Fibroblast of skin of left quadriceps (primary cell): ENCODE data around the gene CDC14A.
"Not testable (repeated sequence)": the region's sequence is repeated elsewhere in the genome, so short reads cannot be mapped to it uniquely, and the experiment has no call there.

Experiments
- DNase-seq, 2 experiments: peaks; one replicate each; pipeline ENCODE4 v3.0.0-alpha.2; 2013; ENCODE audit warnings: low read depth in 2 of 2

CDC14A gene

DNA sequence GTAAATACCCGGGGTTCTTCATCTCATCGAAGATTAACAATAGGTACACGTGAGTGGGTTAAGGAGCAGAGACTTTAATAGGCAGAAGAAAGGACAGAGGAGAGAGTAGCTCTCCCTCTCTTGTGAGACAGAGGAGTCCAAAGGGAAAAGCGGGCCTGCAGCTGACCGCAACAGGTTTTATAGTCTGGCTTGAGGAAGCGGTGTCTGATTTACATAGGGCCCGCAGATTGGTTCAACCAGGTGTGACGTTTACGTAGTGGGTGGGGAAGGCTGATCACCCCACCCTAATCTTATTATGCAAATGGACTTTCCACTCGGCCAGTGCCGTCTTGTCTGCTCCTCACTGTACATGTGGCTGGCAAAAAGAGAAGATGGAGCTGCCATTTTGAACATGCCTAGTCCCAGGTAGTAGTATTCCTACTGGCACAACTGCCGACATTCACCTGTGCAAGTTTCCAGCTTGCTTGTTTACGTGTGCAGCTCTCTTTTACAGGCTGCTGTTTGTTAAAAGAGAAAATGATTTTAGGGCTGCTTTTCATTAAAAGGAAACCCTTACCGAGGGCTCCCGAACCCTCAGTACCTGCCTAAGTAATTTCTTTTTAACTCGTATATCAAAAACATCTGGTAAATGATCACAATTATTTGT lies 10.6 kb downstream of the CDC14A start:
- no peak for DNase-seq

DNA sequence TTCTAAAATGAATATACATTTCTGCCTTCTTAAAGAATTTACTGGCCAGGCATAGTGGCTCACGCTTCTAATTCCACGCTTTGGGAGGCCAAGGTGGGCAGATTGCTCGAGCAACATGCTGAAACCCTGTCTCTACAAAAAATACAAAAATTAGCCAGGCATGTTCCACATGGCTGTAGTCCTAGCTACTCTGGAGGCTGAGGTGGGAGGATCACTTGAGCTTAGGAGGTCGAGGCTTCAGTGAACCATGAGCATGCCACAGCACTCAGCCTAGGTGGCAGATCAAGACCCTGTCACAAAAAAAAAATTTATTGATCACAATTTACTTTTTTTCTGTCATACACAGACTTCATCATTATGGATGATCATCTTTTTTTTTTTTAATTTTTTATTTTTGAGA lies 11.5 kb downstream of the CDC14A start:
- DNase-seq: no peak

DNA sequence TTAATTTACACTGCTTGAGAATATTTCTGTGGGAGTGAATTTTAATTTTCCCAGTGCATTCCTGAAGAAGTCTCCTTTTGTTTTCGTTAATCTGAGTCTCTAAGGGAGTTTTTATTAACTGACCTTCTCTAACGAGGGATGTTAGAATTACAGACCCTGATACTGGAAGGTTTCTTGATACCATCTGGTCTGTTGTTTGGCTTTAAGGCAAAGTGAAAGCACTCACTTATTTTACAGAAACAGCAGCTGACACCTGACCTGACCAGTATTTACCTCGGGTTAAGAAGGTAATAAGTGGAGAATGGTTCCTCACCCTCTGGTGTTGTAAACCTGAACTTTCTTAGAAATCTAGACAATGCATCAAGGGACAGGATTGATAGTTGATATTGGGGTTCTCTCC lies 12.4 kb downstream of the CDC14A start:
- DNase-seq: no peak

DNA sequence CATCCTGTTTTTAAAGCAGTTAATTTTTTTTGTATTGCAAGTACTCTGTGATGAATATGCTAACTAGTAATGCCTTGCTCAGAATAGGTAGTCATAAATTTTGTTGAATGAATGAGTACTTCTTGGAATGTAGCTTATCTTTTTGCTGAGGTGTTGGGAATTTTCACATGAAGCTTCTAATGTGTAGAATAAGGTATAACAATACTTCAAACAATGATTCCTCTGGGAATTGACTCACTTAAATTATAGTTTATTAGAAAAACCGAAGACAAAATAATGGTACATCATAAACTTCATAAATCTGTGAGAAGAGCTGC lies 13.9 kb downstream of the CDC14A start:
- DNase-seq: no peak

DNA sequence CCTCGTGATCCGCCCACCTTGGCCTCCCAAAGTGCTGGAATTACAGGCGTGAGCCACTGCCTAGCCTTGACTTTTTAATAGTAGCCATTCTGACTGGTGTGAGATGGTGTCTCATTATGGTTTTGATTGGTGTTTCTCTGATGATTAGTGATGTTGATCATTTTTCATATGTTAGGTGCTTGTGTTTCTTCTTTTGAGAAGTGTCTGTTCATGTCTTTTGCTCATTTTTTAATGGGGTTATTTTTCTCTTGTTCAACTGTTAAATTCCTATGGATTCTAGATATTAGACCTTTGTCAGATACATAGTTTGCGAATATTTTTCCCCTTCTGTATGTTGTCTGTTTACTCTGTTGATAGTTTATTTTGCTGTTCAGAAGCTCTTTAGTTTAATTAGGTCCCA lies 17.0 kb downstream of the CDC14A start:
- not testable (repeated sequence) for DNase-seq

DNA sequence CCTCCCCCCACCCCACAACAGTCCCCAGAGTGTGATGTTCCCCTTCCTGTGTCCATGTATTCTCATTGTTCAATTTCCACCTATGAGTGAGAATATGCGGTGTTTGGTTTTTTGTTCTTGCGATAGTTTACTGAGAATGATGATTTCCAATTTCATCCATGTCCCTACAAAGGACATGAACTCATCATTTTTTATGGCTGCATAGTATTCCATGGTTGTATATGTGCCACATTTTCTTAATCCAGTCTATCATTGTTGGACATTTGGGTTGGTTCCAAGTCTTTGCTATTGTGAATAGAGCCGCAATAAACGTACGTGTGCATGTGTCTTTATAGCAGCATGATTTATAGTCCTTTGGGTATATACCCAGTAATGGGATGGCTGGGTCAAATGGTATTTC lies 21.6 kb downstream of the CDC14A start:
- DNase-seq: not testable (repeated sequence)

DNA sequence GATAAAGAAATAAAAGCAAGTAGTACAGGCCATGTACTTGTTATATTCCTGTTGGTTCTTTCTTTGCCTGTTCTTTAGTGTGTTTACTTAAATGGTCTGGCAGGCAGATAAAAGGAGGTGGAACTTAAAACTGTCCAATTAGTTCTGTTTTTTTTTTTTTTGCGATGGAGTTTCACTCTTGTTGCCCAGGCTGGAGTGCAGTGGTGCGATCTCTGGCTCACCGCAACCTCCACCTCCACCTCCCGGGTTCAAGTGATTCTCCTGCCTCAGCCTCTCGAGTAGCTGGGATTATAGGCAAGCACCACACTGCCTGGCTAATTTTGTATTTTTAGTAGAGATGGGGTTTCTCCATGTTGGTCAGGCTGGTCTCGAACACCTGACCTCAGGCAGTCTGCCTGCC lies 24.6 kb downstream of the CDC14A start:
- not testable (repeated sequence) for DNase-seq

DNA sequence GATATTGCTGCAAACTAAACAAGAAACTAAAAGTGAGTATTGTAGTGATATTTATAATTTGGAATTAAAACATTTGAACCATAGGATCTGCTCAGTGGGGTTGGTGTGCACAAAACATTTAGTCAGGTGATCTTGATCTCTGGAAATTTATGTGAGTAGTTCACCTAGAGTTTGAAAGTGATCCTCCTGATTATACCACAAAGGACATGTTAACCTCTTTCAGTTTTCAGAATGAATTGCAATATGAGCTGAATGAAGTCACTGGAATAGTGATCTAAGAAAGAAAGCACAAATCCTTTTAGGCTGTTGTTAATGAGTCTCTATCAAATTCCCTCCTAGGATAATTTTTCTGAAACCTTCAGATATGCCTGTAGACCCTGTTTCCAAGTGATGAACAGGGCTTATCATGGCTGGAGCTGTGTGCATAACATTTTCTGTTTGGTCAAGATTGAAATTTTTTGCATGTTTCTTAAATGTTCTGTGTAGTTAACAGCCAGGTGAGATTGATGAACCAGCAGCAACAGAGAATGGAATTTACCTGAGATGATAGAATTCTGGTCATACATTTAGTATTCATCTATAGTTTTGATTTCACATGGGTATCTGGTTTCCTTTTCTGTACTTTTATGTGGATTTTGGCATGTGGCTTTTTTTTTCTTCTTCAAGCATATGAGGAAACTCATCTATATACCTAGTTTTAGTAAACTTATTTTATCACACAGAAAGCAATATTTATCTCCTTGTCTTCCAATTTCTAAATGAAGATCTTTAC lies 25.5 kb downstream of the CDC14A start:
- no peak for DNase-seq

DNA sequence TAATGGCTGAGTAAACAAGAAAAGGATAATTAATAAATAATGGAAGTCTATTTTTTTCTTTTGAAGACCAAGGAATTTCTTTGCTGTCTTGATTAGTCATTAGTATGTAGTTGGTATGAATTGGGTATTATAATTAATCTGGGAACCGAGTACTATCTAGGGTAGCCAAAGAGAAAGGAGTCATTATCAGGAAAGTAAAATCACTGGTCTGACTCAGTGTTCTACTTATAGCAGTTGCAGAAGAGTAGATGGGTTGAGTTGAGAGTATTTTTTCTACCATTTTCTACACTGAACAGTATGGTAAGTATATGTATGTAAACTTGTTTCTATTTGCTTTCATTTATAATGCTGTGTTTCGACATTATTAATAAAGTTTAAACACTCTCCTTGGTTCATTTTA lies 26.6 kb downstream of the CDC14A start:
- DNase-seq: no peak

DNA sequence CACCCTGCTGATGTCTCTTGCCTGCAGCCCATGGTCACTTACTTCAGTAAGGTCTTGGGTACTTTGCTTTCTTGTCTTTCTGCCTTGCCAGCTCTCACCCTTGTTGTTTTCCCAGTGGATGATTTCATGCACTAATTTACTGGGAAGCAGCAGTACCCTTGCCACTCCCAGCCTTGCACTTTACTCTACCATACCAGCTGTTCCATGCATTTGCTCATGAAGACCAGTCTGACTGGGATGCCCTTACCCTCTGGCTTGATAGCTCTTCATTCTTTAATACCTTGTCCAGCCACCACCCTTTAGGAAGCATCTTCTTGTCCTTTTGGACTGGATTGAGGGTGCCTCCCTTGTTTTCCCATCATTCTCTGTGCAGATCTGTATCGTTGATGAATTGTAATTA lies 28.3 kb downstream of the CDC14A start:
- no peak for DNase-seq

DNA sequence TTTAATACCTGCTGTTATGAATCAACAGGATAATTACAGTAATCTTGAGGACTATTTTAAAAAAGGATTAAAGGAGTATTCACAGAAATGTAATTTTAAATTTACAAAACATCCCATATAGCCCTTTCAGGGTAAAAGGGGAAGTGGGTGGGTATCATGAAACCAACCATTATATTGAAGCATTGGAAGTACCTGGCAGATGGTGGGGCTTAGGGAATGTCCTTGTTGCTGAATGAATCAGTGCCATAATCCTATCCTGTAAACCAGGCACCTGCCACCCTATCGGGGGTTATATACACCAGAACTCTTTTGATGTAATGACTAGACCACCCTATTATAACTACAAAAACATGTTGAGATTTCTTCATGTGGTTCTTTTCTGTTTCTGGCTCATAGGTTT lies 30.4 kb downstream of the CDC14A start:
- DNase-seq: no peak

DNA sequence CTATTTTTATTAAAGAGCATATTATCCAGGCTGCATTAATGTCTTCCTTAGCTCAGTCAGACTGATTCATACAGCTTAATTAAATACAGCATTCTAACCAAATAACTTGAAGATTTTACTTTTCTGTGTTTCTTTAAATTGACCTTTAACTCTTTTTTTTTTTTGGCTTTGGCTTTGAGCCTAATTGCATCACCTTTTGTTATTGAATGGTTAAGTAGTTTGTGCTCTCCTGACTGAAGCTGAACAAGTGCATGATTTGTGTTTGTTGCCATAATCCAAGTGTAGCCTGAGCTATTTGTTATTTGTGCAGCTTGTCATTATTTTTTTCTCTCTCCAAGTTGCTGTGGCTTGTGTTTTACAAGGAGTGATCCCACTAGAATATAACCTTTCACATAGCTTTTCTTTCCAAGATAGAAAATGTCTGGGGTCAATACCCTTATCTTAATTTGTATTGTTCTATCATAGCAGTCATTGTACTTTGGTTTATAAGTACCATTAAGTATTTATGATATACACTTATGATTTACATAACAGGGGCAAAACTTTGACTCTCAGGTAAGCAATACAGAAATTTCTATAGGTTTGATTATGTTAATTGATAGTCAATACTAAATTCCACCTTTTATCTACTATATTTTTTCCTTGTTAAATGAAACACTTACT lies 31.6 kb downstream of the CDC14A start:
- DNase-seq: no peak

DNA sequence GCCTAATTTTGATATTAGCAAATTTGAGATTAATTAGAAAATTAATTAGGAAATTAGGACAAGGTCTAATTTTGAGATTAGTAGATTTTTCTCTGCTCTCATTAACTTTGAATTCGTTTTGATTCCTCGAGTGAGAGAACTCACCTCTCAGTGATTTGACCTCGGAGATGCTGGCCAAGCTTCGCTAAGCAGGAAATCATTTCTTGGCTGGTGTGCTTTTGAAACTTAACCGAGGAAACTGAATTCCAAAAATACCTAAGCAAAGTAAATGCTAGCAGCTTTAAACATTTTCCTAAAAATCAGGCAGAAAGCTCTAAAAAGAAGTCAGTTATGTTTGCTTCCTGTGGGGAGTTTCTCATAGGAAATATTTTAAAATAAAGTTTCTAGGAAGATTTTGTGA lies 34.9 kb downstream of the CDC14A start:
- DNase-seq: peak; percentile 7 to 15

DNA sequence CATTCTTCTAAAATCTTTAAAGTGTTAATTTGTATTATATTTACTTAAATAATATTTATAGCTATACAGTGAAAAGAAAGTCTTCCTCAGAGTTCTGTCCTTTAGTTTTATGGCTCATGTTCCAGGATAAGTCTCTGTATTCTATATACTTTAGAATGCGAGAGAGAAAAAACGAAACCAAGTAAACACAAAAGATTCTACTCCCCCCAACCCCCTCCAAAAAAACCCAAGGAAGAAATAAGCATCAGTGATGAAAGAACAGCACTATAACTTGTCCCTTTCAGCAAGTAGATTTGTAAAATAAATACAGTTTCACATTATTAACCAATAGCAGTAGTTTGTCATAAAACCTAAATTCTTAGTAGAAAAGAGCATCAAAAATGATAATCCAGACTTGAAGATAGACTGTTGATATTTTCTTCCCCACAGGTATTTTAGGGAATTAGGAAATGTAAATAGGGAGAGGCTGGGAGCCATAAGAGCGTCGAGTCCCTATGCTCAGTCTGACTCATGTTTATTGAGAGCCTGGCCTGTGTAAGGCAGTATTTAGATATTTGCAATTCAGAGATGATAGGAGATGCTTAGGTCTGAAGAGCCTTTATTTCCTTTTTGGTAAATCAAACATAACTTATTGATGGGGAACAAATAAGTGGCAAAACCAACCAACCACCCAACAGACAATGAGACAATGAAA lies 35.5 kb downstream of the CDC14A start:
- DNase-seq: no peak

DNA sequence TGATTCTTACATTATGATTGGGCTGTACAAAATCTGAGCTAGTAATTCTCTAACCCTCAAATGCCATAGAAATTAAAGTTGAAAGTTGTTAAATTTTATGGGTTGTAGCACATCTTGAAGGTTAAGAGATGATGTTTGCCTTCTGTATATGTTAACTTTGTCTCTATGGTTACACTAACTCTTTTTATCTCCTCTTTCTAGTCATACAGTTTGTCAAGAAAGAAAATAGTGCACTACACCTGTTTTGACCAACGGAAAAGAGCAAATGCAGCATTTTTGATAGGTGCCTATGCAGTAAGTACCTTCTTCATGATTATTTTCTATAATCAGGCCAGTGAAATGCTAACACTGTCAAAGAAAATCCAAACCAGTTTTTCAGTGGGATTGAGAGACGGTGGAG lies 38.2 kb downstream of the CDC14A start:
- no peak for DNase-seq

DNA sequence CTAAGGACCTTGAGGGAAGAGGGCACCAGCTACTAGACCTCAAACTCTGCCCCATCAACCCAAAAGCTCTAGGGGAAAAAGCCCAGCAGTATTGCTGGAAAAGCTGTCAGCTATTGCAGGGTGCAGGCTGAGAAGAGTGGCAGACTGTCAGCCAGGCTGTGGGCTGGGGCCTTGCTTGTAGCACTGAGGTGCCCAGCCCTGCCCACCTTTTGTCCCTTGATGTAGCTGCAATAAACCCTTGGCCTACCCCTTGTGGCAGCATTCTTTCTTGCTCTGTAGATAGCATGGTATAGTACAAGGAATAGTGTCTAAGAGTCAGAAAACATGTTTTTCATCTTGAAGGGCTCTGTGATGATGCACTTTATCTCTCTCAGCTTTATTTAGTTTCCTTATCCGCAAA lies 39.4 kb downstream of the CDC14A start:
- no peak for DNase-seq

DNA sequence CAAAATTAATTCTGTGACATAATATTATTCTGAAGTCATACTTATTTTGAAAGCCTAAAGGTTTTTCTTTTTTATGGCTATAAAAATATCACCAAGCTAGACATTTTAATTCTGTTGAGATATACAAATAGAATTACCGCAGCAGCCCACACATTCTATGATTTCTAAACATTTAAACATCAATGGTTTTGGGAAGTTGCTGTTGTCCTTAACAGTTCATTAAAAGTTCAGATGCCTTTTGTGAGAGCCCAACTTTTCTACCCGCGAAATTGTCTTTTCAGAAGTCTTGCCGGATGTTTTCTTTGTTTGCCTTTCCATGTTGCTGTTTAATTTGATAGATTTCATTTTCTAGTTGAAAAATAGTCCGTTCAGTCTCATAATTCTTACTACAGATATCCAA lies 40.5 kb downstream of the CDC14A start:
- no peak for DNase-seq

DNA sequence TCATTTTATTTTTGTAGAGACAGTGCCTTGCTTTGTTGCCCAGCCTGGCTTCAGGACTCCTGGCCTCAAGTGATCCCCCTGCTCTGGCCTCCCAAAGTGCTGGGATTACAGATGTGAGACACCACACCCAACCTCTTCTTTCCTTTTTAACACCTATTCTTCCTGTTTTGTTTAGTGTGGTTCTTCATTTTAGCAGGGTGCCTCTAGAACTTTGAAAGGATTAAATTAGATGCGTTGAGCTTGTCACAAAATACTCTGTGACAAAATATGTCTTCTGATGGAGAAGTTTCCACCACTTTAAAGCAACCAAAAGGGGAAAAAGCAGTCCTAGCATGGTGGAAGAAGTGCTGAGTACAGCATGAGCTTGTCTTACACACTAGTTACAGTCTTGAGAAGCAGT lies 42.0 kb downstream of the CDC14A start:
- DNase-seq: no peak

DNA sequence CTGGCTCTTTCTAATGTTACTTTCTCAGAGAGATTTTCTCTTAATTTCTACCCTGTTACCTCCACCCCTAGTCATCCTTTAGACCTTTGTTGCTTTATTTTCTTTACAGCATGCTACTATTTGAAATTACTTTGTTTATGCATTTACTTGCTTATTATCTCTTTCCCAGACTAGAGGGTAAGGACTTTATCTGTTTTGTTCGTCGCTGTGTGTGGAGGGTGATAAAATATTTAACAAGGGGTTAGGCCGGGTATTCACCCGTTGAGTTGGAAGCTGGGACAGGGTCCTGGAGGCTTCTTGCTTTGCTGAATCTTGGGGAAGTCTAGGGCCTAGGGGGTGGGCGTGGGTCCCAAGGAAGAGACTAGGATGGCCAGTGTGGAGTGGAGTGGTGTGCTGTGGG lies 43.6 kb downstream of the CDC14A start:
- DNase-seq: no peak

DNA sequence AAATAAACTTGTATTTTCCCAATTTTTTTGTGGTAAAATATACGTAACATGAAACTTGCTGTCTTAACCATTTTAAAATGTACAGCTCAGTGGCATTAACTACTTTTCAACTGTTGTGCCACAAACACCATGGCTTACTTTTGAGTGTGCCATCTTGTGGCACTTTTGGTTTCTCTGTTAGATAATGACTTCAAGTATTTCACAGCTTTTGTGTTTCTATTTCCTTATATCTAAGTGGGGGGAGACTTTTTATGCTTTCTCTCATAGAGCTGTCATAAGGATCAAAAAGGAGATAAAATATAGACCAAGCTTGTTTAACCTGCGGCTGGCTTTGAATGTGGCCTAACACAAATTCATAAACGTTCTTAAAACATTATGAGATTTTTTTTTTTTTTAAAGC lies 44.3 kb downstream of the CDC14A start:
- no peak for DNase-seq

DNA sequence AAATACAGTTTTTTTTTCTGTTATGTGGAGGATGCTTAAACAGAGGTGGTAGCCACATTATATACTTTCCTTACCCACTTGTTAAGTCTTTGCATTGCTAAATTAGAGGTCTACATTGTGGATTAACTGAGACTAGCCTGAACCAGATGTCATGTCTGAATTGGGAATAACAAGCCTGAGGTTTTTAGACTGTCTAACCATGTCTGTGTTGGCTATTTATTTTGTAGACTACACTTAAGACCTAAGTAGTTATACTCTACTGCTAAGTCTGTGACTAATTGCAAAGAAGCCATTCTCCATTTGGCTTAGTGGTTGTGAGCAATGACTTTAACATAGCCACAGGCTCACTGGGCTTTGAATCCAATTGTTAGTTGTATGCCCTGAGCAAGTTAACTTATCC lies 45.4 kb downstream of the CDC14A start:
- DNase-seq: no peak

DNA sequence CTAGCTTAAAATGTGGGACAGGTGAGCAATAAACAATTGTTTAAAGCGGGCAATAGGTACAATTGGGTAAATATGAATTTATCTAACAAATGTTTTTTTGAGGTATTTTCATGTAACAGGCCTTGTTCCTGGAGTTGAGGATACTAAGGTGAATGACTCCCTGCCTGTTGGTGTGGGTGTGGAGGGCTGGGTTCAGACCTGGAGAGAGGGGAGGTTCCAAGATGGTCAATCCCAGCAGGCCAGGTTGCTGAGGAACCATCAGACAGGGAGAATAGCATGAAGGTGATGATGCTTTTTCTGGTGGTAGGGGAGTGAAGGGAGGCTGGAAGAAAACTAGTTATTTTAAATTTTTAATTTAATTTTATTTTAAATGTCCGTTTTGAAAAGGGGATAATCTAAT lies 46.3 kb downstream of the CDC14A start:
- DNase-seq: no peak

DNA sequence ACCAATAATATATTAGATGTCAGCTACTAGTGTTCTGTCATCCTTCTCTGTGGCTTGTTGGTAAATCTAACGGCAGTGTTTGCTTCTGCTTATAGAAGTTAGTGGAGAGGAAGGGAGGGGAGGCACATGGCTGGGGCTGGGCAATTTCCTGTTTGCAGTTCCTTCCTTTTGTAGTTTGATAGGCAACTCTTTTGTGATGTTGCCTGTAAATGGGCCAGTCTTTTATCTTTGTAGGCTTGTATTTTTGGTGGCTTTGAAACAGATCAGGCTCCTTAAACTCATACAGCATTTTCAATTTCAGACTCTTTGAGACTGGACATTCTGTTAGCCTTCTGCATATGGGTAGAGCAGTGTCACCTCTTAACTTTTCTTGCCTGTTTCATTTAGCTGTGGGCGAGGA lies 48.1 kb downstream of the CDC14A start:
- DNase-seq: no peak
